DND-41 (cell line): ENCODE results near the gene PCDH12.
A peak's percentile ranks its signal among the peaks of the same experiment; 100 is the strongest.

Experiments used
- ATAC-seq: fragments of 200-7000 bp; cut with Tn5 transposase; 3 replicates; pipeline ENCODE4 v1.9.1; 2021; ENCODE audit warnings: low read depth; ENCODE audit not compliant: insufficient read depth
- DNase-seq: peaks from one replicate; pipeline ENCODE4 v3.0.0-alpha.2; 2020
- H2AFZ ChIP-seq: 2 replicates; pipeline ENCODE4 v1.6.0; 2012; ENCODE audit warnings: low read depth, low read length
- H3K27ac ChIP-seq: 2 replicates; pipeline ENCODE4 v1.5.1; 2012; ENCODE audit warnings: low read length, inconsistent platforms
- H3K27me3 ChIP-seq: fragments of 200-600 bp; sonication (generic); 2 replicates; pipeline ENCODE4 v1.6.0; 2012; ENCODE audit warnings: low read length, mild to moderate bottlenecking, inconsistent platforms; ENCODE audit not compliant: insufficient read depth, poor library complexity
- H3K36me3 ChIP-seq: 2 replicates; pipeline ENCODE4 v1.5.1; 2012; ENCODE audit warnings: low read length, inconsistent platforms; ENCODE audit not compliant: insufficient read depth
- H3K4me1 ChIP-seq: 2 replicates; pipeline ENCODE4 v1.5.1; 2012; ENCODE audit warnings: mild to moderate bottlenecking, low read length; ENCODE audit not compliant: insufficient read depth
- H3K4me2 ChIP-seq: 2 replicates; pipeline ENCODE4 v1.6.0; 2012; ENCODE audit warnings: mild to moderate bottlenecking, moderate library complexity, low read length, inconsistent platforms; ENCODE audit not compliant: insufficient read depth
- H3K4me3 ChIP-seq, 2 experiments: fragments of 200-600 bp in 1 of 2; shearing (Covaris generic) in 1 of 2; 2 replicates each; pipeline ENCODE4 v1.5.1; 2012 to 2016; ENCODE audit warnings: inconsistent platforms in 2 of 2, low read length in 2 of 2, mild to moderate bottlenecking in 2 of 2, low read depth in 1 of 2, moderate library complexity in 1 of 2
- H3K79me2 ChIP-seq: 2 replicates; pipeline ENCODE4 v1.6.0; 2012; ENCODE audit warnings: low read length, inconsistent platforms; ENCODE audit not compliant: insufficient read depth
- H3K9ac ChIP-seq: 2 replicates; pipeline ENCODE4 v1.6.0; 2012; ENCODE audit warnings: low read depth, mild to moderate bottlenecking, inconsistent platforms, low read length, moderate library complexity
- H3K9me3 ChIP-seq: 2 replicates; pipeline ENCODE4 v1.5.1; 2012; ENCODE audit warnings: low read length, moderate library complexity, mild to moderate bottlenecking, inconsistent platforms; ENCODE audit not compliant: insufficient read depth, severe bottlenecking
- H4K20me1 ChIP-seq: 2 replicates; pipeline ENCODE4 v1.6.0; 2012; ENCODE audit warnings: low read length; ENCODE audit not compliant: insufficient read depth
- EZH2 ChIP-seq: IDR thresholded peaks from 3 replicates; pipeline ENCODE4 v1.6.1; 2012; ENCODE audit warnings: borderline replicate concordance, low read depth, mild to moderate bottlenecking, moderate library complexity, low read length, inconsistent platforms; ENCODE audit not compliant: severe bottlenecking
- TF ChIP-seq, protein P1 (sequence below): IDR thresholded peaks from 2 replicates; pipeline ENCODE4 v1.5.1; 2012; ENCODE audit warnings: borderline replicate concordance, low read length, moderate library complexity, mild to moderate bottlenecking; ENCODE audit not compliant: poor library complexity, severe bottlenecking; ENCODE audit errors: extremely low read depth

Gene PCDH12

DNA sequence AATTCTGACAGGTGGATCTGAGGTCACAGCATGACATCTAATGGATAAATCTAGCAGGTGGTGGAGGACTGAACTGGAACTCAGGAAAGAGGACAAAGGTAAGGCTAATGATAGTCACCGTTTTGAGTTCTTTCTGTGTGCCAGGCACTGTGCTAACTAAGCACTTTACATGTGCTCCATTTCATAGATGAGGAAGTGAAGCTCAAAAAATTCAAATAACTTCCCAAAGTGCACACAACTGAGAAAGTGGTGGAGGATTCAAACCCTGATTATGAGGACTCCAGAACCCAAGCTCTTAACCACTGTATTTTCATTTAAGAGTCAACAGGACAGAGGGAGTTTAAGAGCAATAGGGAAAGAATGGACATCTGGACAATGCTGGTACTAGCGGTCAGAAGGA is 41.5 kb downstream of the PCDH12 start:
- Histone ChIP-seq H2AFZ (no peak overlapping the region), H3K4me1 (no peaks in the 10 kb centered on the region), H3K36me3 (no peaks in the 10 kb centered on the region), H3K4me3 (no peak overlapping the region), H4K20me1 (no peaks in the 10 kb centered on the region), H3K9me3 (no peaks in the 10 kb centered on the region), H3K9ac (no peak overlapping the region), H3K27ac (no peak overlapping the region), H3K4me2 (no peak overlapping the region), H3K27me3 (peaks cover 6% of the 10 kb centered on the region), H3K79me2 (no peaks in the 10 kb centered on the region)
- ATAC-seq (no peak), DNase-seq (no peak)
- TF ChIP-seq, protein P1, sequence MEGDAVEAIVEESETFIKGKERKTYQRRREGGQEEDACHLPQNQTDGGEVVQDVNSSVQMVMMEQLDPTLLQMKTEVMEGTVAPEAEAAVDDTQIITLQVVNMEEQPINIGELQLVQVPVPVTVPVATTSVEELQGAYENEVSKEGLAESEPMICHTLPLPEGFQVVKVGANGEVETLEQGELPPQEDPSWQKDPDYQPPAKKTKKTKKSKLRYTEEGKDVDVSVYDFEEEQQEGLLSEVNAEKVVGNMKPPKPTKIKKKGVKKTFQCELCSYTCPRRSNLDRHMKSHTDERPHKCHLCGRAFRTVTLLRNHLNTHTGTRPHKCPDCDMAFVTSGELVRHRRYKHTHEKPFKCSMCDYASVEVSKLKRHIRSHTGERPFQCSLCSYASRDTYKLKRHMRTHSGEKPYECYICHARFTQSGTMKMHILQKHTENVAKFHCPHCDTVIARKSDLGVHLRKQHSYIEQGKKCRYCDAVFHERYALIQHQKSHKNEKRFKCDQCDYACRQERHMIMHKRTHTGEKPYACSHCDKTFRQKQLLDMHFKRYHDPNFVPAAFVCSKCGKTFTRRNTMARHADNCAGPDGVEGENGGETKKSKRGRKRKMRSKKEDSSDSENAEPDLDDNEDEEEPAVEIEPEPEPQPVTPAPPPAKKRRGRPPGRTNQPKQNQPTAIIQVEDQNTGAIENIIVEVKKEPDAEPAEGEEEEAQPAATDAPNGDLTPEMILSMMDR, result no peak
- no peak for TF ChIP-seq EZH2

DNA sequence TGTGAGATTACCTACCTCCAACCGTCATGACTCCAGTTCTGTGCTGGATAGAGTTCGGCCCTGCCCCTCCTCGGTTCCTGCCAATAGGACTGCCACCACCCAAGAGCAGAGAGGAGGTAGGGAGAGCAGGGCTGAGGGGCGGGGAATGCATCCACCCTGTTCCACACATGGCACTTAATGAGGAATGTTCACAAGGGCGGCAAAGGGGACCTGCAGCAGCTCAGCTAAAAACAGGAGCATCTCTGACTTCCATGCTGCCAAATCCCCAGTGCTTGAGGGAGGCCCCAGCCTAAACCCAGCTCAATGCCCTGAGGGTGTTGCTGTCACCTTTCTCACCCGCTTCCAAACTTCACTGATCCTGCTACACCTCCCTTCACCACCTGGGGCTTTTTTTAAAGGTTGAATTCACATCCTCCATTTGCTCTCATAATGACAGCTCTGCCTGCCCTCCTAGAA is 42.1 kb downstream of the PCDH12 start:
- no peak for ATAC-seq

DNA sequence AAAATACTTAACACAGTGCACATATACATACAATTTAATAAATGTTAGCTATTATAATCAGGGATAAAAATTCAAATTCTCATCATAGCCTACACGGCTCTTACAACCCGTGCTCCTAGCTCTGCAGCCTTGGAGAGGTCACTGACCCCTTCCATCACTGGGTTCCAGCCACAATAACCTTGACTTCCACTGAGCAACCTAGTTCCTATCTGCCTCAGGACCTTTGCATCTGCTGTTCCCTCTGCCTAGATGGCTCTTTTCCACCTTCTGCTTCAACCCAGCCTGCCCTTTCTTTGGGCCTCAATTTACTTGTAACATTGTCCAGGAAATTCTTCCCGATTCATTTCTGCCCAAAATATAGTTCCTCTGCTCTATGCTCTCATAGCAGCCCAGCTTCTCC is 43.2 kb downstream of the PCDH12 start:
- Histone ChIP-seq H3K4me1 (no peaks in the 10 kb centered on the region), H3K27ac (no peak overlapping the region), H2AFZ (no peak overlapping the region), H3K9ac (no peak overlapping the region), H4K20me1 (no peaks in the 10 kb centered on the region), H3K9me3 (no peaks in the 10 kb centered on the region), H3K79me2 (no peaks in the 10 kb centered on the region), H3K4me3 (no peak overlapping the region), H3K27me3 (peaks cover 6% of the 10 kb centered on the region), H3K36me3 (no peaks in the 10 kb centered on the region), H3K4me2 (no peak overlapping the region)
- ATAC-seq (no peak), DNase-seq (no peak)
- TF ChIP-seq, protein P1, result no peak

More for the DNA sequence above, 42.1 kb downstream of the PCDH12 start:
- Histone ChIP-seq H3K9ac (no peak overlapping the region), H4K20me1 (no peaks in the 10 kb centered on the region), H3K27ac (no peak overlapping the region), H3K4me2 (no peak overlapping the region), H3K9me3 (no peaks in the 10 kb centered on the region), H3K36me3 (no peaks in the 10 kb centered on the region), H3K27me3 (peaks cover 6% of the 10 kb centered on the region), H3K4me1 (no peaks in the 10 kb centered on the region), H3K79me2 (no peaks in the 10 kb centered on the region), H3K4me3 (no peak overlapping the region), H2AFZ (no peak overlapping the region)
- DNase-seq, result no peak
- TF ChIP-seq, protein P1, result no peak
- TF ChIP-seq EZH2, result no peak

DNA sequence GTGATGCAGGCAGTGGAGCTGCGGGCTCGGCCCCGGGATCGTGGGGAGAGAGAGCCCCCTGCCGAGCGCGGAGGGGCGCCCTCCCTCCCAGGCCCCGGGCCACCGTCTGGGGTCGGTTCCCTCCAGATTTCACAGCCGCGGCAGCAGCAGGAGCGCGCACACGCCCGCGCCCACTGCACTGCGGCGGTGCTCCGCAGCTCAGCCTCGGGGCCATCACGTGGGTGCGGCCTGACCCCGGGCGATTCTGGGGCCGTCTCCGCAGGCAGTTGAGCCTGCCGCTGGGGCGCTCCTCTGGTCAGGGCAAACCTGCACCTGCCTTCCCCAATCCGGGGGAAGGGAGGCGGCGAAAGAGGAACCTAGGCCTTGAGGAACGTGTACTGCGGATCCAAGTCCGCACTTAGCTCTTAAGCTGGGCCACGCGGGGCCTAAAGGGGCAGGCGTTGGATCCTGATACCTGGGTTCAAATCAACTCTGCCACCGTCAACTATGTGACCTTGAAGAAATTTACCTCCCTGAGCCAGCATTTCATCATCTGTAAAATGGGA is 43.7 kb downstream of the PCDH12 start:
- Histone ChIP-seq H3K9me3 (no peaks in the 10 kb centered on the region), H3K79me2 (no peaks in the 10 kb centered on the region), H4K20me1 (no peaks in the 10 kb centered on the region), H3K4me2 (no peak overlapping the region), H3K27me3 (peaks cover 6% of the 10 kb centered on the region), H3K4me1 (no peaks in the 10 kb centered on the region), H3K4me3 (no peak overlapping the region), H3K36me3 (no peaks in the 10 kb centered on the region), H3K27ac (no peak overlapping the region), H3K9ac (no peak overlapping the region), H2AFZ (no peak overlapping the region)
- DNase-seq, result no peak
- TF ChIP-seq, protein P1, result no peak
- TF ChIP-seq EZH2, result no peak
- peak; percentile 17; the same call in 1 of the 3 replicates for ATAC-seq
